Endothelial cell of umbilical vein (primary cell): ENCODE data around the gene ZBP1. TPM values are rescaled to one million over a fixed set of nuclear protein-coding genes. Genes with fewer than 3 reads are reported as not detected.

Experiments used
- BruUV-seq: library from RNA; stranded (reverse); fragments of 400-500 nt; replicated peaks from 2 replicates; lab custom pipeline; 2021; lab: Mats Ljungman, UMichigan
- CTCF ChIA-PET: fragments of 300-600, 350-600 bp; sonication (Branson Sonifier 250); formaldehyde crosslinking; loops from one replicate; lab custom pipeline; 2021; ENCODE audit warnings: antibody characterized with exemption, inconsistent platforms; lab: Charles Lee
- POLR2A ChIA-PET: fragments of 300-600, 350-600 bp; sonication (Branson Sonifier 250); formaldehyde crosslinking; loops from one replicate; lab custom pipeline; 2021; ENCODE audit warnings: antibody characterized with exemption, inconsistent platforms; lab: Charles Lee
- DNase-seq: peaks from one replicate; pipeline ENCODE4 v3.0.0-alpha.2; 2011; ENCODE audit warnings: low read depth, low spot score
- FAIRE-seq: peaks from 2 replicates; lab custom pipeline; 2011; peaks lifted over from hg19 to GRCh38; lab: Jason Lieb, UNC
- H2AFZ ChIP-seq: 2 replicates; pipeline ENCODE4 v1.6.0; 2012; ENCODE audit warnings: low read depth, low read length, control low read depth, inconsistent platforms
- H3K27ac ChIP-seq: 2 replicates; pipeline ENCODE4 v1.5.1; 2011; ENCODE audit warnings: low read depth, mild to moderate bottlenecking, control low read depth, low read length, moderate library complexity; ENCODE audit not compliant: insufficient read depth
- H3K27me3 ChIP-seq, 2 experiments: 2 replicates each; pipeline versions ENCODE4 v1.6.0 to v1.6.1; 2011; ENCODE audit warnings: low read length in 2 of 2, mixed read lengths in 1 of 2; ENCODE audit not compliant: control insufficient read depth in 2 of 2, insufficient read depth in 2 of 2
- H3K36me3 ChIP-seq, 2 experiments: 2 replicates in 1 of 2; 3 replicates in 1 of 2; pipeline ENCODE4 v1.5.1; 2011; ENCODE audit warnings: low read length in 2 of 2, mild to moderate bottlenecking in 1 of 2, moderate library complexity in 1 of 2; ENCODE audit not compliant: control insufficient read depth in 2 of 2, insufficient read depth in 2 of 2; ENCODE audit errors: extremely low read depth in 1 of 2
- H3K4me1 ChIP-seq: 3 replicates; pipeline ENCODE4 v1.5.1; 2011; ENCODE audit warnings: mild to moderate bottlenecking, low read length; ENCODE audit not compliant: control insufficient read depth, insufficient read depth; ENCODE audit errors: extremely low read depth
- H3K4me2 ChIP-seq: 2 replicates; pipeline ENCODE4 v1.6.1; 2011; ENCODE audit warnings: low read length, control low read depth, mixed read lengths; ENCODE audit not compliant: insufficient read depth
- H3K4me3 ChIP-seq, 3 experiments: fragments of 200-600 bp in 1 of 3; sonication (generic), shearing (Covaris generic) in 1 of 3; replicated peaks in 1 of 3; 2 replicates each; pipeline ENCODE4 v1.5.1; 2011 to 2016; ENCODE audit warnings: control low read depth in 3 of 3, low read length in 3 of 3, mild to moderate bottlenecking in 2 of 3, inconsistent platforms in 1 of 3, low read depth in 1 of 3, moderate library complexity in 1 of 3; ENCODE audit not compliant: insufficient read depth in 1 of 3
- H3K79me2 ChIP-seq: 2 replicates; pipeline ENCODE4 v1.6.0; 2012; ENCODE audit warnings: low read length, inconsistent platforms; ENCODE audit not compliant: control insufficient read depth, insufficient read depth
- H3K9ac ChIP-seq: replicated peaks from 2 replicates; pipeline ENCODE3; 2011; ENCODE audit warnings: low read length, control low read depth; ENCODE audit not compliant: insufficient read depth; ENCODE audit errors: extremely low read depth
- H3K9me1 ChIP-seq: replicated peaks from 3 replicates; pipeline ENCODE4 v1.6.0; 2011; ENCODE audit warnings: mild to moderate bottlenecking, low read length; ENCODE audit not compliant: control insufficient read depth, insufficient read depth; ENCODE audit errors: extremely low read depth
- H3K9me3 ChIP-seq: replicated peaks from 2 replicates; pipeline ENCODE4 v1.5.1; 2012; ENCODE audit warnings: low read length, inconsistent platforms; ENCODE audit not compliant: control insufficient read depth, insufficient read depth
- H4K20me1 ChIP-seq: replicated peaks from 2 replicates; pipeline ENCODE3; 2011; ENCODE audit warnings: mild to moderate bottlenecking, low read length; ENCODE audit not compliant: control insufficient read depth, insufficient read depth; ENCODE audit errors: extremely low read depth
- CTCF ChIP-seq, 2 donors: IDR thresholded peaks; 1 replicate in 1 of 2; 2 replicates in 1 of 2; pipeline ENCODE4 v1.5.1; 2011; ENCODE audit warnings: low read length in 2 of 2, mild to moderate bottlenecking in 2 of 2, moderate library complexity in 2 of 2, control low read depth in 1 of 2, inconsistent platforms in 1 of 2, low read depth in 1 of 2; ENCODE audit not compliant: insufficient read depth in 1 of 2; ENCODE audit errors: extremely low read depth in 1 of 2
- EZH2 ChIP-seq: IDR thresholded peaks from 2 replicates; pipeline ENCODE4 v1.6.1; 2012; ENCODE audit warnings: borderline replicate concordance, low read depth, mild to moderate bottlenecking, moderate library complexity, low read length, inconsistent platforms; ENCODE audit not compliant: severe bottlenecking
- FOS ChIP-seq: IDR thresholded peaks from 2 replicates; pipeline ENCODE4 v1.6.1; 2011; ENCODE audit warnings: mild to moderate bottlenecking, low read length, moderate library complexity, borderline replicate concordance; ENCODE audit not compliant: insufficient read depth
- GATA2 ChIP-seq: IDR thresholded peaks from 2 replicates; pipeline ENCODE4 v1.7.0; 2011; ENCODE audit warnings: low read depth, mild to moderate bottlenecking, moderate library complexity, mixed read lengths, low read length; ENCODE audit not compliant: insufficient read length, insufficient read depth
- JUN ChIP-seq: IDR thresholded peaks from 2 replicates; pipeline ENCODE4 v1.6.1; 2011; ENCODE audit warnings: borderline replicate concordance, low read depth; ENCODE audit not compliant: insufficient read length, insufficient read depth
- MAX ChIP-seq: IDR thresholded peaks from 2 replicates; pipeline ENCODE4 v1.6.1; 2011; ENCODE audit not compliant: insufficient read depth, insufficient read length
- MYC ChIP-seq: IDR thresholded peaks from one replicate; pipeline ENCODE4 v1.6.1; 2011; ENCODE audit warnings: mild to moderate bottlenecking, low read depth, low read length
- POLR2A ChIP-seq: IDR thresholded peaks from 2 replicates; pipeline ENCODE4 v1.6.1; 2012; ENCODE audit warnings: low read depth, mild to moderate bottlenecking, control low read depth, low read length
- POLR2AphosphoS5 ChIP-seq: IDR thresholded peaks from 2 replicates; pipeline ENCODE4 v1.6.1; 2012; ENCODE audit warnings: low read depth, mild to moderate bottlenecking, control low read depth, low read length, moderate library complexity; ENCODE audit not compliant: insufficient read depth
- dilution Hi-C: fragments of 300-500 bp; cut with MboI; formaldehyde crosslinking; loops from one replicate; pipeline ENCODE4 v1.15.0; 2019; ENCODE audit warnings: low sequenced_read_pairs; ENCODE audit not compliant: extremely low pct_ligation_motif_present
- intact Hi-C: fragments of 100-400 bp; cut with micrococcal nuclease; formaldehyde crosslinking; loops from one replicate; pipeline ENCODE4 v1.10.0; 2022
- polyA plus RNA-seq, 4 experiments: library from polyadenylated mRNA; depleted of rRNA in 3 of 4; stranded (reverse) in 3 of 4; unstranded in 1 of 4; fragments of >200 nt; gene quantifications; 2 replicates each; pipeline versions ENCODE4 v1.2.1 to v1.2.3, GENCODE V29; 2011 to 2012; ENCODE audit warnings: missing spikeins in 1 of 4
- total RNA-seq: library from RNA; stranded (reverse); gene quantifications from 2 replicates; pipeline ENCODE4 v1.2.3, GENCODE V29; 2021

Gene ZBP1
- total and polyA plus RNA-seq, 2 donors (not counting 3 experiments of a cell fraction or from before 2014, with no cell fraction given): not detected

DNA sequence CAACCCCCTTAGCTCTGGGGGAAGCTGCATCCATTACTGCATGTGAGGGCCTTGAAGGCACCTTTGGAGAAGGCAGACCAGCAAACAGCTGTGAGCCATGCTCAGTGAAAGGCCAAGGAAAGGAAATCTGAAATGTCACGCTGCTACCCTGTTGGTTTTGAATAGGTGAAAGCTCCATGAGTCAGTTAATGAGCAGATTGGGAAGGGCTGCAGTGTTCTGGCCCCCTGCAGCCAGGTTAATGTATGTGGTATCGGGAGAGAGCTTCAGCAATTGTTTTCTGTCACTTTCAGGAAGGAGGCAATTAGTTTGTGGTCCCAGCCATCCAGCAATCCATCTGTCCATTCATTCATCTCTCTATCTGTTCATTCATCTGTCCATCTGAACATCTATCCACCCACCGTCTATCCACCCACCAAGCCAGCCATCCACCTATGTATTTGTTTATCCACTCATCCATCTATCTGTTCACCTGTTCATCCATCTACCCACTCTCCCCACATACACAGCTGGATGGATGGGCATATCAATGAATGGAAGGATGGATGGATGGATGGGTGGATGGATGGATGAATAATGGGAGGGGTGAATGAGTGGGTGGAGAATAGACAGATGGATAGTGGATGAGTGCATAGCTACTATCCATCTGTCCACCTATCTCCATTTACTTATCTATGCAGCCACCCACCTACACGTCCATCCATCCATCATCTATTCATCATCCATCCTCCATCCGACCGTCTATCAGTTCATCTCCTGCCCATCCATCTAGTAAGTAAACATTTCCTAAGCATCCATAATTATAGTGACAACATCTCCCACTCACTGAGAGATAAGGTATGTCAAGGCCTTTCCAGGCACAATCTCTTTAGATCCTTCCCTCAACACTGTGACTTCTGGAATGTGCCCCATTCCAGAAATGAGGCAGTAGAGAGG is 43.3 kb downstream of the ZBP1 start:
- dilution Hi-C loops: no loop called here
- CTCF ChIA-PET: interaction anchor here (1.2 kb wide), 1 partner anchor 10 kb away, joined by 3 read pairs; no protein-coding TSS in a partner anchor
- FAIRE-seq: no peak

More for the DNA sequence above, 43.3 kb downstream of the ZBP1 start:
- Histone ChIP-seq H3K9me3 (no peaks in the 10 kb centered on the region), H3K9me1 (no peaks in the 10 kb centered on the region), H3K9ac (no peak overlapping the region), H3K27me3 (peaks cover 4 to 7% of the 10 kb centered on the region in 2 experiments), H3K4me1 (no peaks in the 10 kb centered on the region), H3K36me3 (no peaks in the 10 kb centered on the region), H4K20me1 (no peaks in the 10 kb centered on the region), H2AFZ (no peak overlapping the region), H3K27ac (no peak overlapping the region), H3K79me2 (no peaks in the 10 kb centered on the region), H3K4me2 (no peak overlapping the region), H3K4me3 (no peak overlapping the region)
- POLR2A ChIA-PET: no interaction called here
- TF ChIP-seq CTCF (IDR thresholded peaks at IDR 0.05; ENCODE audit: extremely low read depth in 1 of 2, insufficient read depth in 1 of 2, low read depth in 1 of 2, low read length in 2 of 2) (no peak), EZH2 (no peak), MAX (no peak), FOS (no peak), POLR2AphosphoS5 (no peak), JUN (no peak), GATA2 (no peak), MYC (no peak), POLR2A (no peak)
- intact Hi-C loops: no loop called here
- DNase-seq: no peak
- BruUV-seq: no TSS peak
